Fibroblast of the aortic adventitia (primary cell): ENCODE results near the gene CLSTN1. TPM values are rescaled to one million over a fixed set of nuclear protein-coding genes. Genes with fewer than 3 reads are reported as not detected.
A peak's percentile ranks its signal among the peaks of the same experiment; 100 is the strongest.

Experiments
- DNase-seq: peaks from one replicate; pipeline ENCODE4 v3.0.0-alpha.2; 2010; ENCODE audit warnings: low read depth
- H3K4me3 ChIP-seq: 2 replicates; pipeline ENCODE4 v1.5.1; 2011; ENCODE audit warnings: low read depth, mild to moderate bottlenecking, control low read depth, low read length, moderate library complexity
- CTCF ChIP-seq: IDR thresholded peaks from 2 replicates; pipeline ENCODE4 v1.5.1; 2011; ENCODE audit warnings: mild to moderate bottlenecking, low read length, control low read depth, inconsistent platforms; ENCODE audit not compliant: insufficient read depth
- total RNA-seq: library from RNA; depleted of rRNA; stranded (reverse); fragments of >200 nt; gene quantifications from 2 replicates; pipeline ENCODE4 v1.2.3, GENCODE V29; 2012; ENCODE audit warnings: low replicate concordance

CLSTN1 gene
- total RNA-seq, 1 donor: 61.5 TPM

- DNase-seq: no peak
- TF ChIP-seq CTCF: no peak
- H3K4me3 ChIP-seq: no peak overlapping the region
These were observed 22.9 kb upstream of the CLSTN1 start for GRCh38 chr1:9846611-9847171.

- H3K4me3 ChIP-seq: no peak overlapping the region
- no peak for DNase-seq
- no peak for TF ChIP-seq CTCF
These were observed 22.1 kb upstream of the CLSTN1 start for GRCh38 chr1:9845914-9846313.

- DNase-seq: no peak
- H3K4me3 ChIP-seq: no peak overlapping the region
- TF ChIP-seq CTCF: no peak
These were observed 21.0 kb upstream of the CLSTN1 start for GRCh38 chr1:9844756-9845155.

GRCh38 chr1:9844106-9844505, 20.3 kb upstream of the CLSTN1 start:
- no peak for DNase-seq
- no peak overlapping the region for H3K4me3 ChIP-seq
- TF ChIP-seq CTCF: no peak

GRCh38 chr1:9843576-9843945, 19.8 kb upstream of the CLSTN1 start:
- TF ChIP-seq CTCF: no peak
- DNase-seq: no peak

GRCh38 chr1:9842781-9843575, 19.2 kb upstream of the CLSTN1 start:
- TF ChIP-seq CTCF: no peak
- H3K4me3 ChIP-seq: no peak overlapping the region
- peak; percentile 43 for DNase-seq

More at GRCh38 chr1:9843576-9843945, 19.8 kb upstream of the CLSTN1 start:
- H3K4me3 ChIP-seq: no peak overlapping the region
